ENCODE data around the gene SENP6.
"Not testable (repeated sequence)": the region's sequence is repeated elsewhere in the genome, so short reads cannot be mapped to it uniquely, and the experiment has no call there.

Gene SENP6

GRCh38 chr6:75691012-75691411, 89.3 kb downstream of the SENP6 start:
- Histone ChIP-seq H3K27ac (no peak overlapping the region), H3K36me3 (ENCODE audit: insufficient read depth, low read length) (peaks cover 19% of the 10 kb centered on the region), H3K9ac (ENCODE audit: insufficient read length) (no peak overlapping the region), H3K4me3 (no peak overlapping the region), H3K9me3 (ENCODE audit: low read depth, low read length) (no peaks in the 10 kb centered on the region)
- DNase-seq (ENCODE audit: low read depth, low spot score) = no peak
- TF ChIP-seq FOXP2 (optimal IDR thresholded peaks at IDR 0.05; ENCODE audit: control extremely low read depth, extremely low read length, insufficient read depth) (no peak), EZH2 (IDR thresholded peaks at IDR 0.05) (no peak), POLR2AphosphoS5 (IDR thresholded peaks at IDR 0.05; ENCODE audit: borderline replicate concordance, low read depth, low read length) (no peak)

DNA sequence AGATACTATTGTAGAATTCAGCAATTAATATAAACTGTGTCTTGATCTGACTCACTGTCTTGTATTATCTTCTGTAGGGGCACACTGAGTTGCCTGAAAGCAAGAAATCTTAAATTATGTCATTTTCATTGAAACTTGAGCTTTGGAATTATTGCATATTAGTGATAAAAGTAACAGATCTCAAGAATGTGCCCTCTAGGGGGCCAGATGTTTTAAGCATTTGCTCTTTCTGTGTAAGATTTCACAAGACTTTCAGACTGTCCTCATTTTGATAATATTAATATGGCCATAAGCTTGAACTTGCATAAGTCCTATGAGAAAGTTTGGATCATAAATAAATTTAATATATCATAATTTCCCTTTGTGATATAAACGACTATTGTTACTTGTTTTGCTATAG, 91.9 kb downstream of the SENP6 start:
- DNase-seq (ENCODE audit: low read depth, low spot score) = peak; percentile 22
- H3K9ac ChIP-seq (ENCODE audit: insufficient read length) = no peak overlapping the region
- no peak overlapping the region for H3K4me3 ChIP-seq
- TF ChIP-seq EZH2 (IDR thresholded peaks at IDR 0.05) (no peak), FOXP2 (optimal IDR thresholded peaks at IDR 0.05; ENCODE audit: control extremely low read depth, extremely low read length, insufficient read depth) (no peak), POLR2AphosphoS5 (IDR thresholded peaks at IDR 0.05; ENCODE audit: borderline replicate concordance, low read depth, low read length) (no peak)
- H3K36me3 ChIP-seq (ENCODE audit: insufficient read depth, low read length) = peaks cover 35% of the 10 kb centered on the region
- peak overlapping the region; percentile 66; the same call in 1 of the 2 replicates for H3K27ac ChIP-seq
- no peaks in the 10 kb centered on the region for H3K9me3 ChIP-seq (ENCODE audit: low read depth, low read length)

- no peak for DNase-seq (ENCODE audit: low read depth, low spot score)
- Histone ChIP-seq H3K9ac (ENCODE audit: insufficient read length) (no peak overlapping the region), H3K9me3 (ENCODE audit: low read depth, low read length) (no peaks in the 10 kb centered on the region), H3K27ac (no peak overlapping the region), H3K4me3 (no peak overlapping the region), H3K36me3 (ENCODE audit: insufficient read depth, low read length) (peaks cover 35% of the 10 kb centered on the region)
- TF ChIP-seq EZH2 (IDR thresholded peaks at IDR 0.05) (no peak), FOXP2 (optimal IDR thresholded peaks at IDR 0.05; ENCODE audit: control extremely low read depth, extremely low read length, insufficient read depth) (no peak), POLR2AphosphoS5 (IDR thresholded peaks at IDR 0.05; ENCODE audit: borderline replicate concordance, low read depth, low read length) (no peak)
Measured at GRCh38 chr6:75694406-75694805, 92.7 kb downstream of the SENP6 start.

- not testable (repeated sequence) for H3K9ac ChIP-seq (ENCODE audit: insufficient read length); DNase-seq (ENCODE audit: low read depth, low spot score); H3K4me3 ChIP-seq; H3K9me3 ChIP-seq (ENCODE audit: low read depth, low read length); H3K27ac ChIP-seq
- H3K36me3 ChIP-seq (ENCODE audit: insufficient read depth, low read length) = peaks cover 36% of the 10 kb centered on the region
Measured at GRCh38 chr6:75708334-75708733, 106.7 kb downstream of the SENP6 start.

GRCh38 chr6:75711173-75711572, 109.5 kb downstream of the SENP6 start:
- no peak for TF ChIP-seq EZH2 (IDR thresholded peaks at IDR 0.05)
- no peak for TF ChIP-seq FOXP2 (optimal IDR thresholded peaks at IDR 0.05; ENCODE audit: control extremely low read depth, extremely low read length, insufficient read depth)
- TF ChIP-seq POLR2AphosphoS5 (IDR thresholded peaks at IDR 0.05; ENCODE audit: borderline replicate concordance, low read depth, low read length) = no peak
- Histone ChIP-seq H3K4me3 (no peak overlapping the region), H3K9ac (ENCODE audit: insufficient read length) (no peak overlapping the region), H3K27ac (no peak overlapping the region), H3K36me3 (ENCODE audit: insufficient read depth, low read length) (peaks cover 56% of the 10 kb centered on the region), H3K9me3 (ENCODE audit: low read depth, low read length) (no peaks in the 10 kb centered on the region)
- DNase-seq (ENCODE audit: low read depth, low spot score) = no peak

DNA sequence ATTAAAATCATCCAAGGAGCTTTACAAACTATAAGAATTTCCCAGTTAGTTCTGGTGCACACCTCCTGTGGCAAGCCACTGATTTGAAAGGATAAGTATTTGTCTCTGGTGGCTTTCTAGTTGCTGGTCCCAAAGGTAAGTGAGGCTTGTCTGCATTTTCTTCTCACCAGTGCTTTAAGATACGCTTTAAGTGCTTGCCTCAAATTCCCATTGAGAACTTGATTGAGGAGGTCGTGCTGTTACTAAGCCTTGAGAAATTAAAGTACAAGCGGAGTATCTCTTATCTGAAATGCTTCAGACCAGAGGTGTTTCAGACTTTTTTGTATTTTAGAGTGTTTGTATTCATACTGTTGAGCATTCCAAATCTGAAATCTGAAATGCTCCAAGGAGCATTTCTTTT, 117.5 kb downstream of the SENP6 start:
- Histone ChIP-seq H3K4me3 (no peak overlapping the region), H3K27ac (no peak overlapping the region), H3K9ac (ENCODE audit: insufficient read length) (no peak overlapping the region), H3K36me3 (ENCODE audit: insufficient read depth, low read length) (peaks cover 17% of the 10 kb centered on the region), H3K9me3 (ENCODE audit: low read depth, low read length) (no peaks in the 10 kb centered on the region)
- no peak for DNase-seq (ENCODE audit: low read depth, low spot score)
- no peak for TF ChIP-seq EZH2 (IDR thresholded peaks at IDR 0.05)
- TF ChIP-seq FOXP2 (optimal IDR thresholded peaks at IDR 0.05; ENCODE audit: control extremely low read depth, extremely low read length, insufficient read depth) = no peak
- TF ChIP-seq POLR2AphosphoS5 (IDR thresholded peaks at IDR 0.05; ENCODE audit: borderline replicate concordance, low read depth, low read length) = no peak

DNA sequence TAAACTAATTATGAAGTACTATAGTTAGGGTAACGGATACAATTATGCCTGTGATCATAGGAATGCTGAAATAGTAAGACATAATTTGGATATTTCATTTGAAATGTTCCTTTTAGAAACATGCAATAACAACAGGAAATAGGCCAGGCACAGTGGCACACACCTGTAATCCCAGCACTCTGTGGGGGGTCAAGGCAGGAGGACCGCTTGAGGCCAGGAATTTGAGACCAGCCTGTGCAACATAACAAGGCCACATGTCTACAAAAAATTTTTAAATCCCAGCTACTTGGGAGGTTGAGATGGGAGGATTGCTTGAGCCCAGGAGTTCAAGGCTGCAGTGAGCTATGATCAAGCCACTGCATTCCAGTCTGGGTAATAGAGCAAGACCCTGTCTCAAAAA, 121.7 kb downstream of the SENP6 start:
- no peak overlapping the region for H3K9ac ChIP-seq (ENCODE audit: insufficient read length)
- no peak for TF ChIP-seq EZH2 (IDR thresholded peaks at IDR 0.05)
- TF ChIP-seq FOXP2 (optimal IDR thresholded peaks at IDR 0.05; ENCODE audit: control extremely low read depth, extremely low read length, insufficient read depth) = no peak
- TF ChIP-seq POLR2AphosphoS5 (IDR thresholded peaks at IDR 0.05; ENCODE audit: borderline replicate concordance, low read depth, low read length) = no peak

GRCh38 chr6:75727206-75727605, 125.5 kb downstream of the SENP6 start:
- DNase-seq (ENCODE audit: low read depth, low spot score) = no peak
- H3K27ac ChIP-seq = no peak overlapping the region
- no peaks in the 10 kb centered on the region for H3K9me3 ChIP-seq (ENCODE audit: low read depth, low read length)
- TF ChIP-seq EZH2 (IDR thresholded peaks at IDR 0.05) (no peak), FOXP2 (optimal IDR thresholded peaks at IDR 0.05; ENCODE audit: control extremely low read depth, extremely low read length, insufficient read depth) (no peak), POLR2AphosphoS5 (IDR thresholded peaks at IDR 0.05; ENCODE audit: borderline replicate concordance, low read depth, low read length) (no peak)
- H3K4me3 ChIP-seq = no peak overlapping the region
- no peak overlapping the region for H3K9ac ChIP-seq (ENCODE audit: insufficient read length)
- H3K36me3 ChIP-seq (ENCODE audit: insufficient read depth, low read length) = no peaks in the 10 kb centered on the region

More for the DNA sequence above, 121.7 kb downstream of the SENP6 start:
- H3K9me3 ChIP-seq (ENCODE audit: low read depth, low read length) = no peaks in the 10 kb centered on the region
- H3K27ac ChIP-seq = no peak overlapping the region
- DNase-seq (ENCODE audit: low read depth, low spot score) = no peak
- H3K4me3 ChIP-seq = no peak overlapping the region
- no peaks in the 10 kb centered on the region for H3K36me3 ChIP-seq (ENCODE audit: insufficient read depth, low read length)

GRCh38 chr6:75731029-75731428, 129.3 kb downstream of the SENP6 start:
- H3K9ac ChIP-seq (ENCODE audit: insufficient read length); H3K4me3 ChIP-seq; H3K27ac ChIP-seq; DNase-seq (ENCODE audit: low read depth, low spot score); H3K9me3 ChIP-seq (ENCODE audit: low read depth, low read length); H3K36me3 ChIP-seq (ENCODE audit: insufficient read depth, low read length): not testable (repeated sequence)
